OCI-LY3 (cell line): Measurements from ENCODE around the gene CTNNB1.

ENCODE experiments used
- H2AFZ ChIP-seq: fragments of 200-600, 300-600 bp; shearing (Covaris generic); 2 replicates; pipeline ENCODE4 v1.6.0; 2014; ENCODE audit warnings: antibody characterized with exemption, low read depth, low read length
- H3K27ac ChIP-seq: fragments of 200-600, 300-600 bp; sonication (generic); 2 replicates; pipeline ENCODE4 v1.5.1; 2014; ENCODE audit warnings: mild to moderate bottlenecking, low read length, moderate library complexity, mixed read lengths
- H3K27me3 ChIP-seq: fragments of 200-600, 300-600 bp; sonication (generic); 2 replicates; pipeline ENCODE4 v1.6.1; 2014; ENCODE audit warnings: low read depth, low read length, mixed read lengths
- H3K36me3 ChIP-seq: fragments of 200-600, 300-600 bp; sonication (generic); replicated peaks from 2 replicates; pipeline ENCODE3; 2014; ENCODE audit warnings: low read depth, low read length, mixed read lengths
- H3K4me1 ChIP-seq: fragments of 300-600, 200-600 bp; sonication (generic); 2 replicates; pipeline ENCODE4 v1.6.1; 2014; ENCODE audit warnings: low read length, mixed read lengths
- H3K4me2 ChIP-seq: fragments of 200-600, 300-600 bp; sonication (generic); 2 replicates; pipeline ENCODE4 v1.6.1; 2014; ENCODE audit warnings: low read length, mixed read lengths
- H3K4me3 ChIP-seq: fragments of 300-600, 200-600 bp; sonication (generic); 2 replicates; pipeline ENCODE4 v1.5.1; 2014; ENCODE audit warnings: antibody characterized with exemption, mild to moderate bottlenecking, low read length, moderate library complexity
- H3K79me2 ChIP-seq: fragments of 300-600, 200-600 bp; shearing (Covaris generic); 2 replicates; pipeline ENCODE4 v1.6.1; 2014; ENCODE audit warnings: mild to moderate bottlenecking, low read length, mixed read lengths
- H3K9ac ChIP-seq: fragments of 300-600, 200-600 bp; shearing (Covaris generic); 2 replicates; pipeline ENCODE4 v1.6.0; 2014; ENCODE audit warnings: mild to moderate bottlenecking, low read length, moderate library complexity
- H3K9me3 ChIP-seq: fragments of 200-600, 300-600 bp; shearing (Covaris generic); 2 replicates; pipeline ENCODE4 v1.6.1; 2014; ENCODE audit warnings: low read length, mixed read lengths; ENCODE audit not compliant: insufficient read depth
- H4K20me1 ChIP-seq: fragments of 200-600, 300-600 bp; sonication (generic); 2 replicates; pipeline ENCODE4 v1.6.1; 2016; ENCODE audit warnings: low read length, mixed read lengths; ENCODE audit not compliant: insufficient read depth
- CTCF ChIP-seq: fragments of 200-600, 300-600 bp; sonication (generic); IDR thresholded peaks from 2 replicates; pipeline ENCODE4 v1.5.1; 2014; ENCODE audit warnings: antibody characterized with exemption, low read length, low read depth
- EZH2phosphoT487 ChIP-seq: fragments of 200-600 bp; shearing (Covaris generic); IDR thresholded peaks from 2 replicates; pipeline ENCODE4 v1.6.1; 2018; ENCODE audit warnings: antibody characterized with exemption, mixed run types, low read depth

The CTNNB1 gene

GRCh38 chr3:41210966-41211365 lies 11.7 kb downstream of the CTNNB1 start:
- Histone ChIP-seq H3K4me2 (no peak overlapping the region), H3K4me1 (no peaks in the 10 kb centered on the region)

DNA sequence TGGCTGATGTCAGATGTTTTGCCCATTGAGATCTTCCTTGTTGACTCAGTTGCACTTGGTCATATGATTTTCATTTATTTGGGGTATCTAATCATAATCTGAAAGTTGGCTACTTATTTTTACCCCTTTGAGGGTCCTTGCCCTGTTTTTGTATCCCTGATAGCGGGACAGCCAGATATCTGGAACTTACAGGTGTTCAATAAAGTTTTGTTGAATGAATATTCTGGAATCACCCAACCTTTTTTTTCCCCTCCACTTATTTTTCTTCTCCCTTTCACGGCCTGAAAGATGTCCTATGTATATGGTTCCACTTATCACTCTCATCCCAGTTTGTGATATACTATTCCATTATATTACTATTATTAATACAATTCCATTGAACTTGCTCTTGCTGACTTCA lies 12.8 kb downstream of the CTNNB1 start:
- TF ChIP-seq EZH2phosphoT487 (no peak), CTCF (no peak)
- peaks cover 100% of the 10 kb centered on the region for H3K79me2 ChIP-seq
- H3K9ac ChIP-seq, result no peak overlapping the region
- no peak overlapping the region for H2AFZ ChIP-seq
- H4K20me1 ChIP-seq, result peaks cover 96% of the 10 kb centered on the region
- H3K27ac ChIP-seq, result no peak overlapping the region
- no peaks in the 10 kb centered on the region for H3K9me3 ChIP-seq
- H3K4me3 ChIP-seq, result no peak overlapping the region
- no peak overlapping the region for H3K4me2 ChIP-seq
- no peaks in the 10 kb centered on the region for H3K27me3 ChIP-seq
- H3K36me3 ChIP-seq, result peaks cover 8% of the 10 kb centered on the region
- no peaks in the 10 kb centered on the region for H3K4me1 ChIP-seq

More at GRCh38 chr3:41210966-41211365, 11.7 kb downstream of the CTNNB1 start:
- Histone ChIP-seq H3K9me3 (no peaks in the 10 kb centered on the region), H2AFZ (no peak overlapping the region), H3K27me3 (no peaks in the 10 kb centered on the region), H3K9ac (no peak overlapping the region), H3K79me2 (peaks cover 100% of the 10 kb centered on the region), H3K36me3 (peaks cover 8% of the 10 kb centered on the region), H4K20me1 (peaks cover 96% of the 10 kb centered on the region), H3K4me3 (no peak overlapping the region), H3K27ac (no peak overlapping the region)
- TF ChIP-seq CTCF, result no peak
- TF ChIP-seq EZH2phosphoT487, result no peak

GRCh38 chr3:41213588-41213987 lies 14.3 kb downstream of the CTNNB1 start:
- Histone ChIP-seq H3K4me1 (peaks cover 3% of the 10 kb centered on the region; the same call in 1 of the 2 replicates), H3K27ac (no peak overlapping the region), H4K20me1 (peaks cover 96% of the 10 kb centered on the region), H3K79me2 (peaks cover 100% of the 10 kb centered on the region), H3K27me3 (no peaks in the 10 kb centered on the region), H3K4me3 (no peak overlapping the region), H3K9ac (no peak overlapping the region), H3K36me3 (peaks cover 8% of the 10 kb centered on the region), H3K4me2 (no peak overlapping the region), H2AFZ (no peak overlapping the region), H3K9me3 (no peaks in the 10 kb centered on the region)
- TF ChIP-seq EZH2phosphoT487 (no peak), CTCF (no peak)

- peaks cover 3% of the 10 kb centered on the region; the same call in 1 of the 2 replicates for H3K4me1 ChIP-seq
Measured at GRCh38 chr3:41216422-41216821, 17.1 kb downstream of the CTNNB1 start.

More at GRCh38 chr3:41216422-41216821, 17.1 kb downstream of the CTNNB1 start:
- Histone ChIP-seq H3K4me2 (no peak overlapping the region), H3K27me3 (no peaks in the 10 kb centered on the region), H3K9ac (no peak overlapping the region), H3K9me3 (no peaks in the 10 kb centered on the region), H3K36me3 (no peaks in the 10 kb centered on the region), H3K4me3 (no peak overlapping the region), H2AFZ (no peak overlapping the region), H3K27ac (no peak overlapping the region), H3K79me2 (peaks cover 100% of the 10 kb centered on the region), H4K20me1 (peaks cover 98% of the 10 kb centered on the region)
- TF ChIP-seq EZH2phosphoT487 (no peak), CTCF (no peak)
